AG10803 (cell line): ENCODE measurements around the gene WASF3.

ENCODE experiments used
- DNase-seq: peaks from one replicate; pipeline ENCODE4 v3.0.0; 2010; ENCODE audit warnings: low read depth
- H3K4me3 ChIP-seq: 2 replicates; pipeline ENCODE4 v1.5.1; 2011; ENCODE audit warnings: mild to moderate bottlenecking, low read length, control low read depth
- CTCF ChIP-seq: conservative IDR thresholded peaks from 2 replicates; pipeline ENCODE4 v1.5.1; 2011; ENCODE audit warnings: mild to moderate bottlenecking, low read length, control low read depth, inconsistent platforms

WASF3 gene

DNA sequence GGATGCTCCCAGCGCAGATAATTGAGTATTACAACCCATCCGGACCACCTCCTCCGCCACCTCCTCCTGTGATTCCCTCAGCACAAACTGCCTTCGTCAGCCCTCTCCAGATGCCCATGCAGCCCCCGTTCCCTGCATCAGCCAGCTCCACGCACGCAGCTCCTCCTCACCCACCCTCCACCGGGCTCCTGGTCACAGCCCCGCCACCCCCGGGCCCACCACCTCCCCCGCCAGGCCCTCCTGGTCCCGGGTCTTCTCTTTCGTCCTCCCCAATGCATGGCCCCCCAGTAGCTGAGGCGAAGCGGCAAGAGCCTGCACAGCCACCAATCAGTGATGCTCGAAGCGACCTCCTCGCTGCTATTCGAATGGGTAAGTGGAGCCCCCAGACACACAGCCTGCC is 125.1 kb downstream of the WASF3 start:
- no peak for TF ChIP-seq CTCF
- DNase-seq = no peak
- H3K4me3 ChIP-seq = no peak overlapping the region

GRCh38 chr13:26685606-26686005 is 128.1 kb downstream of the WASF3 start:
- DNase-seq = no peak
- TF ChIP-seq CTCF = no peak
- no peak overlapping the region for H3K4me3 ChIP-seq

GRCh38 chr13:26686285-26686684 is 128.8 kb downstream of the WASF3 start:
- TF ChIP-seq CTCF = no peak
- DNase-seq = no peak
- H3K4me3 ChIP-seq = no peak overlapping the region

DNA sequence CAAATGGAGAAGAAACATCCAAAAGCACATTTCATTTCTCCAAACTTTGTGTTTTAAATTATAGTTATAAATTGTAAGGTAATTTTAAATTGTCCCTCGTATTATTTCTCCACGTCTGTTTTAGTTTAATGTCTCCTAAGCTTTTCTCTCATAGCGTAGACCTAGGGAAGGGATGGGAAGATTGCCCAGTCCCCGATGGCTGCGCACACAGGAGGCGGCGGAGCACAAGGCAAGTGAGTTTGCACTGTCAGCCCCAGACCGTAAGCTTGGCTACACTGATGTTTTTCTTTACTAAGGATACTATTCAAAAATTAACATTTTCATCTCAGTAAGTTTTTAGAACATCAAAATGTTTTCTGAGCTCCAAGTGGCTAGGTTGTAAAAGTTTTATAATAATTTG is 130.8 kb downstream of the WASF3 start:
- no peak overlapping the region for H3K4me3 ChIP-seq
- TF ChIP-seq CTCF = no peak
- no peak for DNase-seq

DNA sequence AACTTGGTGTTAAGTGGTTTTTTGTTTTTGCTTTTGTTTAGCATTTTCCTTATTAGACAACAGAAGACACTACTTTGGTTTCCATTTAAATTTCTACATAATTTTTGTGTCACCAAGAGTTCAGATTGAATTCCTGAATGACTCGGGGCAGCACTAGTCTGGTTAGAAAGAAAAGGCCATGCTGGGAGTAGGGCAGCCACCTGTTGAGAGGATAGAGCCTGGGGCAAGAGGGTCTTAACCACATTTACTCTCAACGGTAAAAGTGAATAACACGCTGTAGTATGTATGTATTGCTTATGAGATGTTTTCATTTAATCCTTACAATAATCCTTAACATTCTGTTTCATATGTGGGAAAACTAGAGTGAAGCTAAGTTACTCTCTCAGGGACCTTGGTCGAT is 131.5 kb downstream of the WASF3 start:
- no peak overlapping the region for H3K4me3 ChIP-seq
- DNase-seq = no peak
- TF ChIP-seq CTCF = no peak

GRCh38 chr13:26693749-26694463 is 136.4 kb downstream of the WASF3 start:
- DNase-seq = no peak
- no peak overlapping the region for H3K4me3 ChIP-seq
- no peak for TF ChIP-seq CTCF

DNA sequence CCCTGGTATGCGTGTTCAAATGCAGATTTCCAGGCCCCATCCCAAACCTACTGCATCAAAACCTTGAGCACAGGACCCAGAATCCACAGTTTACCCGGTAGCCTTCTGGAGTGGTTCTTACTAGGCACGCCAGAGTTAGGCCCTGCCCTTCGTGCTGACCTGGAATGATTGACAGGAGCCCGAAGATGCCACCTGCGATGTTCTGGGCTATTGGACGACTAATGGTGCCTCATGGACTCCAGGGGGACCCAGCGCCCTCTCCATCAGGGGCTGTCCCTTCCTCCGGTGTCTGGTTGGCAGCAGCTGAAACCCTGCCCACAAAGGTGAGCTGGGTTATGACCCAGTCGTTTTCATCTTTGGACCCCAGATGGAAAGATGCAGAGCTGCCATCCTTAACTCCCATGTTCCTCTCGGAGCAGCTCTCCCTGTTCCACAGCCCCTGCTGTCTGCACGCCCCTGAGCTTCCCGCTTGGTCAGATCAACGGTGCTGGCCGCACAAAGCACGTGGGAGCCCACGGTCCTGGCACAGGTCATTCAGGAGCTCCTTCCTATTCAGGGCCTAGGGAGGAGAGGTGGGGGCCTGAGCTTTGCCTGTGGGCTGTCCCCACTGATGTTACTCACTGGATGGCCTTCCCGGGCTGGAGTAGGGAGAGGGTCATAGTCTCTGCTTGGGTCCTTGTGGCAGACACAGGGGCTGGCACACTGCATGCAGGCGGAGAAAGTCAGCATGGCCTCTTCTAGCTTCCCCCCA is 137.3 kb downstream of the WASF3 start:
- no peak overlapping the region for H3K4me3 ChIP-seq

More for the DNA sequence above, 137.3 kb downstream of the WASF3 start:
- TF ChIP-seq CTCF = no peak
- no peak for DNase-seq
